Skeletal muscle tissue (tissue), 4 donors: ENCODE results near the gene EDEM3. TPM values are rescaled to one million over a fixed set of nuclear protein-coding genes. Genes with fewer than 3 reads are reported as not detected.
A peak's percentile ranks its signal among the peaks of the same experiment; 100 is the strongest.

ENCODE experiments used
- H3K27ac ChIP-seq: one replicate; pipeline ENCODE4 v1.7.0; 2013; ENCODE audit warnings: mild to moderate bottlenecking, low read depth, low read length, inconsistent platforms
- H3K27me3 ChIP-seq, 3 donors: one replicate each; pipeline ENCODE4 v1.7.0; 2013; ENCODE audit warnings: low read length in 3 of 3; ENCODE audit not compliant: control insufficient read depth in 3 of 3, insufficient read depth in 3 of 3
- H3K36me3 ChIP-seq, 3 donors: one replicate each; pipeline ENCODE4 v1.7.0; 2013; ENCODE audit warnings: low read length in 3 of 3; ENCODE audit not compliant: control insufficient read depth in 3 of 3, insufficient read depth in 3 of 3
- H3K4me1 ChIP-seq, 3 donors: one replicate each; pipeline ENCODE4 v1.7.0; 2013; ENCODE audit warnings: low read length in 3 of 3, mild to moderate bottlenecking in 3 of 3; ENCODE audit not compliant: control insufficient read depth in 3 of 3, insufficient read depth in 3 of 3
- H3K4me3 ChIP-seq, 3 donors: one replicate each; pipeline ENCODE4 v1.7.0; 2013; ENCODE audit warnings: low read length in 3 of 3
- H3K9ac ChIP-seq, 3 donors: one replicate each; pipeline ENCODE4 v1.7.0; 2013; ENCODE audit warnings: low read length in 3 of 3, mild to moderate bottlenecking in 3 of 3, moderate library complexity in 2 of 3, low read depth in 1 of 3
- H3K9me3 ChIP-seq, 3 donors: one replicate each; pipeline ENCODE4 v1.7.0; 2013; ENCODE audit warnings: low read length in 3 of 3; ENCODE audit not compliant: control insufficient read depth in 3 of 3
- total RNA-seq: library from RNA; depleted of rRNA; stranded (reverse); fragments of >200 nt; gene quantifications from one replicate; pipeline ENCODE4 v1.2.3, GENCODE V29; 2014
- donor health status: Osteomylitis.

The EDEM3 gene
- total RNA-seq: 28.2 TPM

- H3K27me3 ChIP-seq: no peaks in the 10 kb centered on the region
- H3K4me1 ChIP-seq: peaks cover 6 to 22% (median 16%) of the 10 kb centered on the region in 3 donors
- H3K27ac ChIP-seq: peak within 1 kb of the TSS; percentile 93
- peak within 1 kb of the TSS; percentile 85 to 96 (median 91) for H3K4me3 ChIP-seq
- H3K9ac ChIP-seq: peak within 1 kb of the TSS; percentile 89 to 95 (median 92)
- no peaks in the 10 kb centered on the region for H3K36me3 ChIP-seq
- no peaks in the 10 kb centered on the region for H3K9me3 ChIP-seq
These were observed at the start of gene EDEM3 for GRCh38 chr1:184754476-184755225. EDEM3 (minus strand) TSS chr1:184754858; CDS start chr1:184754646, 212 bp downstream.

- H3K4me3 ChIP-seq: no peak overlapping the region
- no peaks in the 10 kb centered on the region for H3K9me3 ChIP-seq
- peak overlapping the region; percentile 36 for H3K27ac ChIP-seq
- peak overlapping the region in 1 of 3 donors; percentile 12 for H3K9ac ChIP-seq
- H3K4me1 ChIP-seq: peaks cover 11 to 42% (median 26%) of the 10 kb centered on the region in 3 donors
- H3K27me3 ChIP-seq: no peaks in the 10 kb centered on the region
- H3K36me3 ChIP-seq: peaks cover 0 to 15% (median 5%) of the 10 kb centered on the region in 3 donors
These were observed 49.6 kb upstream of the EDEM3 start for GRCh38 chr1:184804220-184804619.

- Histone ChIP-seq H3K4me3 (no peak overlapping the region), H3K36me3 (peaks cover 0 to 15% (median 4%) of the 10 kb centered on the region in 3 donors), H3K9ac (no peak overlapping the region), H3K9me3 (no peaks in the 10 kb centered on the region), H3K27ac (peak overlapping the region; percentile 36), H3K27me3 (no peaks in the 10 kb centered on the region), H3K4me1 (peaks cover 11 to 42% (median 26%) of the 10 kb centered on the region in 3 donors)
These were observed 48.5 kb upstream of the EDEM3 start for GRCh38 chr1:184803180-184803492.

GRCh38 chr1:184802354-184803179 lies 47.9 kb upstream of the EDEM3 start:
- H3K27ac ChIP-seq: peak overlapping the region; percentile 36

GRCh38 chr1:184801503-184801902 lies 46.8 kb upstream of the EDEM3 start:
- H3K4me1 ChIP-seq: peaks cover 11 to 42% (median 26%) of the 10 kb centered on the region in 3 donors
- H3K27ac ChIP-seq: peak overlapping the region; percentile 36
- H3K4me3 ChIP-seq: no peak overlapping the region
- H3K27me3 ChIP-seq: no peaks in the 10 kb centered on the region
- H3K9me3 ChIP-seq: no peaks in the 10 kb centered on the region
- no peak overlapping the region for H3K9ac ChIP-seq
- peaks cover 0 to 17% (median 5%) of the 10 kb centered on the region in 3 donors for H3K36me3 ChIP-seq

More at GRCh38 chr1:184802354-184803179, 47.9 kb upstream of the EDEM3 start:
- Histone ChIP-seq H3K9ac (peak overlapping the region in 1 of 3 donors; percentile 15), H3K4me3 (no peak overlapping the region), H3K27me3 (no peaks in the 10 kb centered on the region), H3K9me3 (no peaks in the 10 kb centered on the region), H3K36me3 (peaks cover 0 to 14% (median 1%) of the 10 kb centered on the region in 3 donors), H3K4me1 (peaks cover 11 to 42% (median 26%) of the 10 kb centered on the region in 3 donors)

GRCh38 chr1:184800876-184801275 lies 46.2 kb upstream of the EDEM3 start:
- Histone ChIP-seq H3K36me3 (peaks cover 0 to 21% (median 10%) of the 10 kb centered on the region in 3 donors), H3K27me3 (no peaks in the 10 kb centered on the region), H3K27ac (peak overlapping the region; percentile 52), H3K9me3 (no peaks in the 10 kb centered on the region), H3K9ac (no peak overlapping the region), H3K4me1 (peaks cover 8 to 36% (median 23%) of the 10 kb centered on the region in 3 donors), H3K4me3 (no peak overlapping the region)

GRCh38 chr1:184793967-184794366 lies 39.3 kb upstream of the EDEM3 start:
- no peak overlapping the region for H3K27ac ChIP-seq
- peaks cover 10 to 15% (median 13%) of the 10 kb centered on the region in 3 donors for H3K4me1 ChIP-seq
- no peak overlapping the region for H3K9ac ChIP-seq
- H3K36me3 ChIP-seq: peaks cover 0 to 14% (median 10%) of the 10 kb centered on the region in 3 donors
- no peak overlapping the region for H3K4me3 ChIP-seq
- H3K27me3 ChIP-seq: no peaks in the 10 kb centered on the region
- no peaks in the 10 kb centered on the region for H3K9me3 ChIP-seq

GRCh38 chr1:184792450-184792969 lies 37.9 kb upstream of the EDEM3 start:
- Histone ChIP-seq H3K27ac (peak overlapping the region; percentile 80), H3K27me3 (no peaks in the 10 kb centered on the region), H3K9ac (peak overlapping the region; percentile 57 to 60 (median 58)), H3K36me3 (peaks cover 0 to 9% (median 8%) of the 10 kb centered on the region in 3 donors), H3K4me1 (peaks cover 10 to 15% (median 13%) of the 10 kb centered on the region in 3 donors), H3K4me3 (peak overlapping the region; percentile 3 to 49 (median 28)), H3K9me3 (no peaks in the 10 kb centered on the region)

GRCh38 chr1:184791550-184791900 lies 36.9 kb upstream of the EDEM3 start:
- no peaks in the 10 kb centered on the region for H3K9me3 ChIP-seq
- H3K9ac ChIP-seq: no peak overlapping the region
- H3K4me1 ChIP-seq: peaks cover 10 to 15% (median 13%) of the 10 kb centered on the region in 3 donors
- no peaks in the 10 kb centered on the region for H3K27me3 ChIP-seq
- H3K4me3 ChIP-seq: no peak overlapping the region
- H3K27ac ChIP-seq: no peak overlapping the region
- peaks cover 0 to 7% (median 4%) of the 10 kb centered on the region in 3 donors for H3K36me3 ChIP-seq
